Effector memory CD8-positive, alpha-beta T cell (primary cell): ENCODE results near the gene ZBTB49.

Experiments used
- ATAC-seq: fragments of 150-1000 bp; cut with Tn5 transposase; replicated peaks from 2 replicates; pipeline ENCODE4 v1.10.0; 2021; ENCODE audit warnings: mild to moderate bottlenecking, moderate library complexity
- DNase-seq, 3 experiments: peaks; one replicate each; pipeline ENCODE4 v3.0.0; 2021
- H3K27ac Mint-ChIP-seq, 2 donors: one replicate each; pipeline ENCODE4 v1.8.0; 2022; ENCODE audit warnings: mild to moderate bottlenecking in 2 of 2, mixed read lengths in 2 of 2, moderate library complexity in 2 of 2
- H3K27me3 Mint-ChIP-seq, 2 donors: one replicate each; pipeline ENCODE4 v1.8.0; 2022; ENCODE audit warnings: mixed read lengths in 2 of 2
- H3K36me3 Mint-ChIP-seq: one replicate; pipeline ENCODE4 v1.8.0; 2022; ENCODE audit warnings: mild to moderate bottlenecking, moderate library complexity, mixed read lengths; ENCODE audit not compliant: insufficient read depth
- H3K4me1 Mint-ChIP-seq, 2 donors: one replicate each; pipeline ENCODE4 v1.8.0; 2022; ENCODE audit warnings: low read depth in 2 of 2, mixed read lengths in 2 of 2
- H3K4me3 Mint-ChIP-seq, 2 donors: one replicate each; pipeline ENCODE4 v1.8.0; 2022; ENCODE audit warnings: mild to moderate bottlenecking in 2 of 2, mixed read lengths in 2 of 2, moderate library complexity in 2 of 2
- H3K9me3 Mint-ChIP-seq, 2 donors: one replicate each; pipeline ENCODE4 v1.8.0; 2022; ENCODE audit warnings: mixed read lengths in 2 of 2

The ZBTB49 gene

DNA sequence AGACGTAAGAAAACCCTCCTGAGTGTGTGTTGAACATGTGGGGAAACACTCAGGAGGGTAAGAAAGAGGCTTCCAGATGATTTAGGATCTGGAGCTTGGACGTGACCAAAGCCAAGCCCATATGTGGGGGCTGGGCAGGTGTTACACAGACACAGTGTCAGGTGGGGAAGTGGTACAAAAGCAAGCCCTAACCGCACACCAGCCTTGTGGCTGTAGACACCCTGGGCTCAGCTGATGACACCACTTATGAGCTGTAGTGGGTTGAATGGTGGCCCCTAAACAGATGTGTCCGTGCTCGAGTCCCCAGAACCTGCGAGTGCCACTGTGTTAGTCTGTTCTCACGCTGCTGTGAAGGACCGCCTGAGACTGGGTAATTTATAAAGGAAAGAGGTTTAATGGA, 71.8 kb downstream of the ZBTB49 start:
- Mint-ChIP-seq H3K9me3 (peaks cover 2 to 7% of the 10 kb centered on the region in 2 donors), H3K4me3 (peak overlapping the region in 1 of 2 donors; percentile 20), H3K27ac (no peak overlapping the region), H3K36me3 (no peaks in the 10 kb centered on the region), H3K4me1 (peaks cover 5 to 6% of the 10 kb centered on the region in 2 donors), H3K27me3 (peaks cover 34 to 80% of the 10 kb centered on the region in 2 donors)
- peak; percentile 53 for ATAC-seq
- DNase-seq, result no peak

DNA sequence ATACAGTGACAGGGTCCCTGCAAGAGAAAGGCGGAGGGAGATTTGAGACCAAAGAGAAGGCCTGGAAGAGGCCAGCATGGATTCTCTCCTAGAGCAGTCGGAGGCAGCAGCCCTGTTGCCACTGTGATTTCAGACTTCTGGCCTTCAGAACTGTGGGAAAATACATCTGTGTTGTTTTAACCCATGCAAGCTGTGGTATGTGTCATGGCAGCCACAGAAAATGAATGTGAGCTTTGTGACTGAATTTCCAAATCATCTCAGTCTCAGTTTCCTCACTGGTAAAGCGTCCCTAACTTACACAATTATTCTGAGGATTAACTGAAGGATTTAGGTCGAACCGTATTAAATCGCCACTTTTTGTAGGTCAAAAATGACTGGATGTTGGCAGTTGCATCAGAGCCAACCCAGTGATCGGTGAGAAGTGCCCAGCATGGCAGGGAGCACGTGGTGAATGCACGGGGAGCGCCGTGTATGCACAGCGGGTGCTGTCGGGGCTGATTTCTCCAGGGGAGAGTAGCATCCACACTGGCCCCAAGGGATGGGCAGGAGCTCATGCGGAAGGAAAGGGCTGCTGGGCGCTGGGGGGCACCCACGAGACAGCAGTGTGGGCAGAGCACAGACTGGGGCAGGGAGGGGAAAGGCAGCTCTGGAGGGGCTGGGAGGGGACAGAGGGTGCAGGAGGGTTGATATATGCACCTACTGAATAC, 73.1 kb downstream of the ZBTB49 start:
- ATAC-seq (no peak), DNase-seq (no peak)
- peaks cover 5 to 6% of the 10 kb centered on the region in 2 donors for H3K4me1 Mint-ChIP-seq
- H3K27ac Mint-ChIP-seq, result no peak overlapping the region
- no peaks in the 10 kb centered on the region for H3K36me3 Mint-ChIP-seq
- H3K9me3 Mint-ChIP-seq, result peaks cover 2 to 7% of the 10 kb centered on the region in 2 donors
- H3K27me3 Mint-ChIP-seq, result peaks cover 34 to 68% of the 10 kb centered on the region in 2 donors
- H3K4me3 Mint-ChIP-seq, result no peak overlapping the region

DNA sequence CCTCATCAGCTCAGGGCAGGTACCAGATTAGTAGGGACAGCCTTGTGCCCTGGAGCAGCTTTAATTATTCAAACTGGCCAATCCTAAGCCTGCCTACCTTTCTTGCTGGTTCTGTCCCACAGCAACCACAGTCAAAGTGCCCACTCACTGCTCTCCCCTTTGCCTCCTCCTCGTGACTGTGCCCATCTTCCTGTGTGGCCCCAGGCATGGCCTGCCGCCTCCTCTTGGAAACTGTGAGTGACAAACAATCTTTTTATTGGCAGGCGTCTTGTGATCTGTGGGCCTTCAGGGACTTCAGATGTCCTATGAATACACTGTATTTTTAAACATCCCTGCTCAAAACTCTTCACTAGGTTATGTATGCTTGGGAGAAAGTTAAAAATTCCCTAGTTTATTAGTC, 74.0 kb downstream of the ZBTB49 start:
- Mint-ChIP-seq H3K27me3 (peaks cover 34 to 59% of the 10 kb centered on the region in 2 donors), H3K4me1 (peaks cover 5 to 6% of the 10 kb centered on the region in 2 donors), H3K36me3 (no peaks in the 10 kb centered on the region), H3K9me3 (peaks cover 2 to 7% of the 10 kb centered on the region in 2 donors), H3K27ac (no peak overlapping the region), H3K4me3 (no peak overlapping the region)
- DNase-seq, result no peak
- no peak for ATAC-seq

GRCh38 chr4:4364486-4365208, 74.6 kb downstream of the ZBTB49 start:
- peaks cover 2 to 7% of the 10 kb centered on the region in 2 donors for H3K9me3 Mint-ChIP-seq
- H3K36me3 Mint-ChIP-seq, result no peaks in the 10 kb centered on the region
- H3K4me1 Mint-ChIP-seq, result peaks cover 5 to 6% of the 10 kb centered on the region in 2 donors
- ATAC-seq (no peak), DNase-seq (no peak)
- H3K27me3 Mint-ChIP-seq, result peaks cover 34 to 56% of the 10 kb centered on the region in 2 donors
- no peak overlapping the region for H3K4me3 Mint-ChIP-seq
- H3K27ac Mint-ChIP-seq, result no peak overlapping the region

DNA sequence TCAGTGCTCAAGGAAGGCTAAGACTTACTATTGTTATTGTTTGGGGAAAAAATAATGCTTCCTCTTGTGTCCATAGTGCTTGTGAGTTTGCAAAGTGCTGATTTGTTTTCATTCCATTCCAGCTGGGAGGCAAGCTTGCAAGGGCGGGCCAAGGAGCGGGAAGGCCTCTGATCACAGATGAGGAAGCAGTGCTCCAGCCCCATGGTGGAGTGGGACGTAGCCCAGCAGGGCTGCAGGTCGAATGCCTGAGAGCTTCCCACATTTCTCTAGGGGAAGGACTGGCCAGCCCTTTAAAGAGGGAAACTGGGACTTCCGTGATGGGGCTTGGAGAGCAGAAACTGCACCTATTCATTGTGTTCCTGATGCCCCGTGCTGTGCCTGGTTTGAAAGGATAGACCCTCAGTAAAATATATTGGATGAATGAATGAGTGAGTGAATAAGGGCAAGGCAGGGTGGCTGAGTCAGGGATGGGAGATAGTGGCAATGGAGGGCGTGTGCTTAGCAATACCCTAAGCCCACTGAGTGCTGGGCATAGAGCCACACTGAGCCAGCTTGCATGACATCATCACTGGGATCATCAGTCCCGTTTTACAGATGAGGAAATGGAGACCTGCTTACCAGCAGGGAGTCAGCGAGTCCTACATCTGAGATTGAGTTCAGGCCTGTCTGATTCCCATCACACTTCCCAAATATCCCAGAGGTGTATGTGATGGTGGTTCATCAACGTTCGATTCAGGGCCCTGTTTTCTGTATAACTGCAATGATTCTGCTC, 78.9 kb downstream of the ZBTB49 start:
- ATAC-seq (no peak), DNase-seq (no peak)
- H3K27me3 Mint-ChIP-seq, result peaks cover 6 to 35% of the 10 kb centered on the region in 2 donors
- peaks cover 2 to 7% of the 10 kb centered on the region in 2 donors for H3K9me3 Mint-ChIP-seq
- no peak overlapping the region for H3K4me3 Mint-ChIP-seq
- H3K27ac Mint-ChIP-seq, result peak overlapping the region in 1 of 2 donors; percentile 18
- H3K36me3 Mint-ChIP-seq, result no peaks in the 10 kb centered on the region
- no peaks in the 10 kb centered on the region for H3K4me1 Mint-ChIP-seq
